B cell (primary cell): ENCODE results near the gene ANGPTL2. TPM values are rescaled to one million over a fixed set of nuclear protein-coding genes. Genes with fewer than 3 reads are reported as not detected.

Source experiments
- ATAC-seq: fragments of 200-7000 bp; cut with Tn5 transposase; one replicate; pipeline ENCODE4 v1.10.0; 2021; ENCODE audit warnings: low read depth, mild to moderate bottlenecking, moderate number of reproducible peaks, moderate library complexity
- CTCF ChIA-PET: fragments of 350-600 bp; sonication (Branson Sonifier 250); formaldehyde crosslinking; loops from one replicate; lab custom pipeline; 2021; ENCODE audit warnings: antibody characterized with exemption, inconsistent platforms; lab: Charles Lee
- POLR2A ChIA-PET: fragments of 350-600 bp; sonication (Branson Sonifier 250); formaldehyde crosslinking; loops from one replicate; lab custom pipeline; 2021; ENCODE audit warnings: antibody characterized with exemption; lab: Charles Lee
- DNase-seq: peaks from one replicate; pipeline ENCODE4 v3.0.0; 2013
- H2AFZ ChIP-seq: 2 replicates; pipeline ENCODE4 v1.6.1; 2012; ENCODE audit warnings: mild to moderate bottlenecking, low read depth, low read length; ENCODE audit not compliant: insufficient read depth, poor library complexity, severe bottlenecking
- H3K27ac ChIP-seq, 2 donors: 1 replicate in 1 of 2; 2 replicates in 1 of 2; pipeline ENCODE4 v1.5.1; 2012 to 2013; ENCODE audit warnings: low read length in 2 of 2, mild to moderate bottlenecking in 2 of 2, moderate library complexity in 1 of 2
- H3K27me3 ChIP-seq, 4 experiments: fragments of 200-600 bp in 1 of 4; sonication (generic) in 1 of 4; replicated peaks in 1 of 4; 1 replicate in 2 of 4; 2 replicates in 2 of 4; pipeline versions ENCODE4 v1.6.1 to v1.7.0; 2013 to 2016; ENCODE audit warnings: low read length in 3 of 4, mild to moderate bottlenecking in 2 of 4, mixed read lengths in 1 of 4, moderate library complexity in 1 of 4; ENCODE audit not compliant: insufficient read depth in 4 of 4, control insufficient read depth in 3 of 4; ENCODE audit errors: control extremely low read depth in 1 of 4
- H3K36me3 ChIP-seq, 2 experiments: replicated peaks in 1 of 2; 1 replicate in 1 of 2; 2 replicates in 1 of 2; pipeline versions ENCODE4 v1.6.1 to v1.7.1; 2013; ENCODE audit warnings: low read length in 1 of 2; ENCODE audit not compliant: insufficient read depth in 2 of 2, control insufficient read depth in 1 of 2; ENCODE audit errors: control extremely low read depth in 1 of 2, extremely low read depth in 1 of 2
- H3K4me1 ChIP-seq, 2 donors: fragments of 200-600 bp in 1 of 2; sonication (generic) in 1 of 2; 1 replicate in 1 of 2; 2 replicates in 1 of 2; pipeline versions ENCODE4 v1.5.1 to v1.6.1; 2013 to 2017; ENCODE audit warnings: low read length in 2 of 2; ENCODE audit not compliant: control insufficient read depth in 2 of 2, insufficient read depth in 2 of 2
- H3K4me2 ChIP-seq: replicated peaks from 2 replicates; pipeline ENCODE3; 2012; ENCODE audit warnings: mild to moderate bottlenecking, low read depth, low read length; ENCODE audit not compliant: poor library complexity, severe bottlenecking
- H3K4me3 ChIP-seq, 5 experiments: fragments of 200-600 bp in 1 of 5; sonication (generic) in 1 of 5; 1 replicate in 3 of 5; 2 replicates in 2 of 5; pipeline versions ENCODE4 v1.5.1 to v1.7.0; 2011 to 2016; ENCODE audit warnings: low read length in 4 of 5, mild to moderate bottlenecking in 4 of 5, low read depth in 2 of 5, control low read depth in 1 of 5, moderate library complexity in 1 of 5; ENCODE audit not compliant: insufficient read depth in 1 of 5; ENCODE audit errors: control extremely low read depth in 1 of 5, extremely low read depth in 1 of 5
- H3K79me2 ChIP-seq: fragments of 200-600 bp; sonication (generic); one replicate; pipeline ENCODE4 v1.6.0; 2016; ENCODE audit warnings: low read length; ENCODE audit not compliant: control insufficient read depth, insufficient read depth
- H3K9ac ChIP-seq: fragments of 200-600 bp; sonication (generic); 2 replicates; pipeline ENCODE4 v1.6.1; 2017; ENCODE audit warnings: mild to moderate bottlenecking, low read length, moderate library complexity
- H3K9me3 ChIP-seq, 3 donors: one replicate each; pipeline versions ENCODE4 v1.6.1 to v1.7.1; 2013; ENCODE audit warnings: low read length in 2 of 3; ENCODE audit not compliant: control insufficient read depth in 2 of 3, insufficient read depth in 1 of 3; ENCODE audit errors: control extremely low read depth in 1 of 3
- H4K20me1 ChIP-seq: 2 replicates; pipeline ENCODE4 v1.6.0; 2012; ENCODE audit warnings: mild to moderate bottlenecking, low read length; ENCODE audit not compliant: insufficient read depth, control insufficient read depth, poor library complexity, severe bottlenecking
- H3K27ac Mint-ChIP-seq: one replicate; pipeline ENCODE4 v1.8.0; 2021; ENCODE audit warnings: mixed read lengths
- H3K27me3 Mint-ChIP-seq: one replicate; pipeline ENCODE4 v1.8.0; 2021; ENCODE audit warnings: mixed read lengths
- H3K4me1 Mint-ChIP-seq: one replicate; pipeline ENCODE4 v1.8.0; 2021; ENCODE audit warnings: mixed read lengths
- H3K4me3 Mint-ChIP-seq: one replicate; pipeline ENCODE4 v1.8.0; 2021; ENCODE audit warnings: mixed read lengths
- H3K9me3 Mint-ChIP-seq: one replicate; pipeline ENCODE4 v1.8.0; 2022; ENCODE audit warnings: mixed read lengths; ENCODE audit not compliant: insufficient read depth
- EZH2 ChIP-seq: IDR thresholded peaks from 2 replicates; pipeline ENCODE4 v1.6.1; 2012; ENCODE audit warnings: borderline replicate concordance, low read depth, mild to moderate bottlenecking, moderate library complexity, low read length; ENCODE audit not compliant: insufficient read depth, poor library complexity, severe bottlenecking
- WGBS: methylation state at CpG from one replicate; pipeline ENCODE4 v1.1.5; 2013; ENCODE audit warnings: missing lambda C conversion rate; ENCODE audit not compliant: insufficient coverage; 5-methylcytosine and 5-hydroxymethylcytosine counted together
- intact Hi-C: fragments of 100-400 bp; cut with micrococcal nuclease; formaldehyde crosslinking; loops from one replicate; pipeline ENCODE4 v1.10.0; 2022
- polyA plus RNA-seq: library from polyadenylated mRNA; depleted of rRNA; stranded (reverse); fragments of >200 nt; gene quantifications from 2 replicates; pipeline ENCODE4 v1.2.3, GENCODE V29; 2012
- total RNA-seq, 2 donors: library from RNA; stranded (reverse); fragments of 120-200 nt in 1 of 2; gene quantifications; 1 replicate in 1 of 2; 2 replicates in 1 of 2; pipeline versions ENCODE4 v1.2.3 to v1.2.4, GENCODE V29; 2013 to 2022
- TF ChIP-seq, protein P1 (sequence below): fragments of 200-600 bp; IDR thresholded peaks from one replicate; pipeline ENCODE4 v1.8.0; 2022; ENCODE audit warnings: antibody characterized with exemption, mild to moderate bottlenecking

ANGPTL2 gene
- total and polyA plus RNA-seq, 2 donors (not counting 1 experiment from before 2014, with no cell fraction given) = not detected

DNA sequence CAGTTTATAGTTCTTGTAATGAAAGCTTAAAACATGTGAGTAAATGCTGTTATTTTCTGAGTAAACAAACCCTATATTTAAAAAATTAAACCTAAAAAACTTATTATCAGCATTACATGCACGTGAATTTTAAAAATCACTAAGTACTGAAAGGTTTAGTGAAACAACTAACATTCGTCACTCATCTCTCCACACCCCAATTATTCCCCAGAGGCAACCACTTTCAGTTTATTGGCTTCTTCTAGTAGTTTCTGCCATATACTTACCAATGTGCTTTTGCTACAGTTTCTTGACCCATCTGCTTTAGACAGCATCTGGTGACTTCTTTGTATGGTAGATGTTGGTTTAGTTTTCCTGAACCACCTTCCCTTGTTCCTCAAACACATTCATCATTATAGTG is 58.1 kb downstream of the ANGPTL2 start:
- H3K27ac Mint-ChIP-seq = no peak overlapping the region

DNA sequence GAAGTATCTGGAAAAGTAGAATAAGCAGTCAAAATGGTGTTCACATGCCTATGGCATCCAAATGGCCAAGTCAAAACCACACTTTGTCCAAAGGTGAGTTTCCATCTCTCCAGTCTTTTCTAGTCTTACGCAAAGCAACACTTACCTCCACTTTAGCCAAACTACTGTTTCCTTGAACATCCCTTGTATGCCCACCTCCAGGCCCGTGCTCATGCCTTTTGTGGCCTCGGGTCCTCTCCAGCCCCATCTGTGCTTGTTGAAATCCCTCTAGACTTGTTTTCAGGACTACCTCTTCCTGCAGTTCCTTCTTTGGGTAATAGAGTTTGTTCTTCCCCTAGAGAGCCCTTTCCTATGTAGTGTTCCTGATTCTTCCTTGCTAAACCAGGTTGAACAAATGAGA is 61.0 kb downstream of the ANGPTL2 start:
- no peak overlapping the region for H3K4me3 Mint-ChIP-seq

More for the DNA sequence above, 58.1 kb downstream of the ANGPTL2 start:
- H2AFZ ChIP-seq = no peak overlapping the region
- peaks cover 15% of the 10 kb centered on the region for H3K4me1 Mint-ChIP-seq
- no peak overlapping the region for H3K4me3 Mint-ChIP-seq
- H3K27me3 Mint-ChIP-seq = no peaks in the 10 kb centered on the region
- H3K4me2 ChIP-seq = no peak overlapping the region
- no peaks in the 10 kb centered on the region for H3K79me2 ChIP-seq
- no peaks in the 10 kb centered on the region for H3K9me3 ChIP-seq
- H3K27ac ChIP-seq = no peak overlapping the region
- TF ChIP-seq, protein P1, sequence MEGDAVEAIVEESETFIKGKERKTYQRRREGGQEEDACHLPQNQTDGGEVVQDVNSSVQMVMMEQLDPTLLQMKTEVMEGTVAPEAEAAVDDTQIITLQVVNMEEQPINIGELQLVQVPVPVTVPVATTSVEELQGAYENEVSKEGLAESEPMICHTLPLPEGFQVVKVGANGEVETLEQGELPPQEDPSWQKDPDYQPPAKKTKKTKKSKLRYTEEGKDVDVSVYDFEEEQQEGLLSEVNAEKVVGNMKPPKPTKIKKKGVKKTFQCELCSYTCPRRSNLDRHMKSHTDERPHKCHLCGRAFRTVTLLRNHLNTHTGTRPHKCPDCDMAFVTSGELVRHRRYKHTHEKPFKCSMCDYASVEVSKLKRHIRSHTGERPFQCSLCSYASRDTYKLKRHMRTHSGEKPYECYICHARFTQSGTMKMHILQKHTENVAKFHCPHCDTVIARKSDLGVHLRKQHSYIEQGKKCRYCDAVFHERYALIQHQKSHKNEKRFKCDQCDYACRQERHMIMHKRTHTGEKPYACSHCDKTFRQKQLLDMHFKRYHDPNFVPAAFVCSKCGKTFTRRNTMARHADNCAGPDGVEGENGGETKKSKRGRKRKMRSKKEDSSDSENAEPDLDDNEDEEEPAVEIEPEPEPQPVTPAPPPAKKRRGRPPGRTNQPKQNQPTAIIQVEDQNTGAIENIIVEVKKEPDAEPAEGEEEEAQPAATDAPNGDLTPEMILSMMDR = no peak
- no peak for TF ChIP-seq EZH2
- ChIA-PET CTCF (no interaction called here), POLR2A (no interaction called here)
- H3K9ac ChIP-seq = no peak overlapping the region
- WGBS = 94% methylated on average over 2 of the region's 2 CpGs
- no peak for ATAC-seq
- no peak for DNase-seq
- H3K27me3 ChIP-seq = no peaks in the 10 kb centered on the region
- H3K36me3 ChIP-seq = peaks cover 0 to 8% of the 10 kb centered on the region in 2 experiments
- H3K4me3 ChIP-seq = no peak overlapping the region
- H3K4me1 ChIP-seq = peaks cover 9 to 10% of the 10 kb centered on the region in 2 donors
- intact Hi-C loops = no loop called here
- no peaks in the 10 kb centered on the region for H3K9me3 Mint-ChIP-seq
- no peaks in the 10 kb centered on the region for H4K20me1 ChIP-seq

More for the DNA sequence above, 61.0 kb downstream of the ANGPTL2 start:
- peaks cover 25% of the 10 kb centered on the region for H3K4me1 Mint-ChIP-seq
- Histone ChIP-seq H3K9me3 (no peaks in the 10 kb centered on the region), H3K27ac (no peak overlapping the region), H2AFZ (no peak overlapping the region), H3K4me1 (peaks cover 9 to 10% of the 10 kb centered on the region in 2 donors), H3K36me3 (peaks cover 2% of the 10 kb centered on the region in 2 experiments), H3K79me2 (no peaks in the 10 kb centered on the region), H3K4me3 (no peak overlapping the region), H3K4me2 (no peak overlapping the region), H4K20me1 (no peaks in the 10 kb centered on the region), H3K9ac (no peak overlapping the region), H3K27me3 (no peaks in the 10 kb centered on the region)
- ChIA-PET CTCF (no interaction called here), POLR2A (no interaction called here)
- TF ChIP-seq, protein P1 = no peak
- no peak for TF ChIP-seq EZH2
- H3K9me3 Mint-ChIP-seq = no peaks in the 10 kb centered on the region
- no peak overlapping the region for H3K27ac Mint-ChIP-seq
- intact Hi-C loops = no loop called here
- H3K27me3 Mint-ChIP-seq = no peaks in the 10 kb centered on the region
- ATAC-seq (no peak), DNase-seq (no peak)
- WGBS = 90% methylated on average over 2 of the region's 3 CpGs
